HepG2 (cell line): ENCODE results near the gene NELL1. TPM values are rescaled to one million over a fixed set of nuclear protein-coding genes. Genes with fewer than 3 reads are reported as not detected.

Experiments
- ATAC-seq: fragments of 200-7000 bp; cut with Tn5 transposase; 3 replicates; pipeline ENCODE4 v1.9.1; 2020; ENCODE audit warnings: mild to moderate bottlenecking, moderate library complexity
- BruUV-seq: library from RNA; stranded (reverse); fragments of 400-500 nt; replicated peaks from 2 replicates; lab custom pipeline; 2021; lab: Mats Ljungman, UMichigan
- CTCF ChIA-PET: fragments of 300-600 bp; formaldehyde crosslinking; extraction: SDS; loops from one replicate; lab custom pipeline; 2021; ENCODE audit warnings: low total read pairs, inconsistent platforms, low intra/inter-chr PET ratio; lab: Yijun Ruan, JAX
- POLR2A ChIA-PET: fragments of 350-600 bp; sonication (Branson Sonifier 250); formaldehyde crosslinking; loops from one replicate; lab custom pipeline; 2020; ENCODE audit warnings: antibody characterized with exemption, inconsistent platforms; lab: Yijun Ruan, JAX
- DNase-seq: peaks from one replicate; pipeline ENCODE4 v3.0.0-alpha.2; 2015; ENCODE audit warnings: low spot score
- FAIRE-seq: peaks from 3 replicates; lab custom pipeline; 2011; peaks lifted over from hg19 to GRCh38; lab: Jason Lieb, UNC
- H2AFZ ChIP-seq: one replicate; pipeline ENCODE4 v1.6.1; 2011; ENCODE audit warnings: low read length, inconsistent platforms
- H3K27ac ChIP-seq: fragments of 300-600 bp; 3 replicates; pipeline ENCODE4 v1.8.0; 2011; ENCODE audit warnings: mixed run types, mild to moderate bottlenecking, mixed read lengths, low read length, inconsistent platforms; ENCODE audit not compliant: insufficient read depth; ENCODE audit errors: extremely low read length
- H3K27me3 ChIP-seq, 2 experiments: fragments of 200-600 bp in 1 of 2; 2 replicates in 1 of 2; 3 replicates in 1 of 2; pipeline versions ENCODE4 v1.6.0 to v1.8.0; 2011; ENCODE audit warnings: low read length in 2 of 2, mild to moderate bottlenecking in 2 of 2, moderate library complexity in 2 of 2, inconsistent platforms in 1 of 2; ENCODE audit not compliant: insufficient read depth in 2 of 2, control insufficient read depth in 1 of 2
- H3K36me3 ChIP-seq, 2 experiments: fragments of 200-600 bp in 1 of 2; replicated peaks in 1 of 2; 2 replicates in 1 of 2; 3 replicates in 1 of 2; pipeline versions ENCODE4 v1.5.1 to v1.8.0; 2011; ENCODE audit warnings: low read length in 2 of 2, inconsistent platforms in 1 of 2; ENCODE audit not compliant: insufficient read depth in 2 of 2, control insufficient read depth in 1 of 2
- H3K4me1 ChIP-seq: 2 replicates; pipeline ENCODE4 v1.5.1; 2012; ENCODE audit warnings: low read length, inconsistent platforms; ENCODE audit not compliant: insufficient read depth
- H3K4me2 ChIP-seq: 2 replicates; pipeline ENCODE4 v1.6.0; 2011; ENCODE audit warnings: low read depth, low read length, inconsistent platforms
- H3K4me3 ChIP-seq, 3 experiments: fragments of 200-600 bp in 1 of 3; sonication (generic), shearing (Covaris generic) in 1 of 3; replicated peaks in 1 of 3; 2 replicates each; pipeline ENCODE4 v1.5.1; 2011 to 2016; ENCODE audit warnings: low read length in 3 of 3, inconsistent platforms in 2 of 3, low read depth in 2 of 3, mild to moderate bottlenecking in 2 of 3, control low read depth in 1 of 3, mixed read lengths in 1 of 3; ENCODE audit not compliant: insufficient read depth in 1 of 3
- H3K79me2 ChIP-seq: one replicate; pipeline ENCODE4 v1.6.1; 2011; ENCODE audit warnings: low read length, inconsistent platforms; ENCODE audit not compliant: insufficient read depth
- H3K9ac ChIP-seq: 2 replicates; pipeline ENCODE4 v1.6.0; 2011; ENCODE audit warnings: mild to moderate bottlenecking, low read depth, low read length, inconsistent platforms; ENCODE audit not compliant: insufficient read depth
- H3K9me3 ChIP-seq: 2 replicates; pipeline ENCODE4 v1.5.1; 2012; ENCODE audit warnings: mild to moderate bottlenecking, low read length
- H4K20me1 ChIP-seq: 2 replicates; pipeline ENCODE4 v1.6.0; 2011; ENCODE audit warnings: inconsistent platforms, mild to moderate bottlenecking, low read length, moderate library complexity; ENCODE audit not compliant: insufficient read depth
- E2F1 ChIP-seq: sonication (generic); formaldehyde crosslinking; IDR thresholded peaks from 2 replicates; pipeline ENCODE4 v1.5.0; 2020; ENCODE audit warnings: missing genetic modification reagents
- ERF ChIP-seq: IDR thresholded peaks from 2 replicates; pipeline ENCODE4 v1.6.1; 2018; ENCODE audit warnings: missing biosample characterization, missing genetic modification reagents
- KLF16 ChIP-seq, 2 experiments: sonication (generic) in 1 of 2; formaldehyde crosslinking in 1 of 2; IDR thresholded peaks; 2 replicates each; pipeline versions ENCODE4 v1.6.1 to v1.8.0; 2016 to 2023; ENCODE audit warnings: missing genetic modification reagents in 2 of 2, missing compliant biosample characterization in 1 of 2
- PHF5A ChIP-seq: IDR thresholded peaks from one replicate; pipeline ENCODE4 v1.6.1; 2018; ENCODE audit warnings: low read depth, missing genetic modification reagents; ENCODE audit not compliant: unreplicated experiment
- SIX1 ChIP-seq: sonication (generic); formaldehyde crosslinking; IDR thresholded peaks from 2 replicates; pipeline ENCODE4 v1.4.0; 2020; ENCODE audit warnings: missing genetic modification reagents, borderline replicate concordance
- ZNF256 ChIP-seq: sonication (generic); formaldehyde crosslinking; conservative IDR thresholded peaks from 2 replicates; pipeline ENCODE4 v1.4.0; 2020; ENCODE audit warnings: missing genetic modification reagents
- ZNF512B ChIP-seq: sonication (generic); formaldehyde crosslinking; IDR thresholded peaks from 2 replicates; pipeline ENCODE4 v1.5.1; 2020; ENCODE audit warnings: missing genetic modification reagents, mild to moderate bottlenecking, borderline replicate concordance
- ZNF780A ChIP-seq: sonication (generic); formaldehyde crosslinking; IDR thresholded peaks from 2 replicates; pipeline ENCODE4 v1.8.0; 2022; ENCODE audit warnings: mild to moderate bottlenecking, missing genetic modification reagents, moderate library complexity
- WGBS: methylation state at CpG from one replicate; pipeline ENCODE4 v1.1.6; 2017; ENCODE audit warnings: low lambda C conversion rate; 5-methylcytosine and 5-hydroxymethylcytosine counted together
- in situ Hi-C: cut with HindIII; loops from 2 replicates; pipeline ENCODE4 v1.10.0; 2017; ENCODE audit warnings: low pct_unique_long_range_greater_than_20kb; ENCODE audit not compliant: extremely low pct_ligation_motif_present
- intact Hi-C: fragments of 100-400 bp; cut with micrococcal nuclease; formaldehyde crosslinking; loops from one replicate; pipeline ENCODE4 v1.10.0; 2022; ENCODE audit not compliant: unreplicated experiment
- polyA plus RNA-seq, 8 experiments: library from polyadenylated mRNA; depleted of rRNA in 3 of 8; stranded (reverse) in 7 of 8; unstranded in 1 of 8; fragments of >200 nt; fragmentation: Illumina TruSeq in 4 of 8; extraction: Trizol in 4 of 8; gene quantifications; 2 replicates each; pipeline versions ENCODE4 v1.2.1 to v1.2.3, GENCODE V29; 2011 to 2016; ENCODE audit warnings: low read depth in 4 of 8, missing spikeins in 1 of 8, mixed read lengths in 1 of 8; ENCODE audit not compliant: insufficient read depth in 1 of 8
- total RNA-seq, 5 experiments: library from RNA; depleted of rRNA; stranded (reverse); fragments of >200 nt; fragmentation: Illumina TruSeq; extraction: Trizol; gene quantifications; 2 replicates each; pipeline ENCODE4 v1.2.3, GENCODE V29; 2016; ENCODE audit warnings: low read depth in 1 of 5

The NELL1 gene
- total and polyA plus RNA-seq, 2 of the 13 experiments (the other 11 are each of a cell fraction or from before 2014, with no cell fraction given): not detected

- Histone ChIP-seq H3K9ac (no peak overlapping the region), H3K79me2 (no peaks in the 10 kb centered on the region), H3K27me3 (no peaks in the 10 kb centered on the region), H3K27ac (no peak overlapping the region), H3K4me2 (no peak overlapping the region), H3K4me1 (no peaks in the 10 kb centered on the region), H3K9me3 (no peaks in the 10 kb centered on the region), H4K20me1 (no peaks in the 10 kb centered on the region), H3K4me3 (no peak overlapping the region), H3K36me3 (no peaks in the 10 kb centered on the region), H2AFZ (no peak overlapping the region)
- TF ChIP-seq PHF5A (no peak), ZNF780A (no peak), ZNF512B (no peak), E2F1 (no peak), KLF16 (CRISPR knock-in tag; IDR thresholded peaks at IDR 0.05) (no peak), SIX1 (CRISPR knock-in tag) (no peak), ZNF256 (CRISPR knock-in tag) (no peak), ERF (no peak)
- CTCF ChIA-PET: no interaction called here
- intact Hi-C loops: no loop called here
- 9% methylated on average over 7 of the region's 11 CpGs for whole genome bisulfite sequencing
- ATAC-seq (no peak), DNase-seq (no peak), FAIRE-seq (no peak)
- BruUV-seq: no TSS peak
- in situ Hi-C loops: no loop called here
- POLR2A ChIA-PET: no interaction called here
Observed at GRCh38 chr11:21132146-21132720, 462.8 kb downstream of the NELL1 start.
